Prostate gland (tissue), 2 donors: ENCODE results near the gene CCDC47.

Experiments
- POLR2A ChIP-seq: fragments of 450-650 bp; IDR thresholded peaks from one replicate; pipeline ENCODE4 v1.6.1; 2016; ENCODE audit warnings: antibody characterized with exemption, mild to moderate bottlenecking
- POLR2AphosphoS5 ChIP-seq: sonication (generic); formaldehyde crosslinking; IDR thresholded peaks from one replicate; pipeline ENCODE4 v1.6.1; 2017; ENCODE audit warnings: antibody characterized with exemption
- TF ChIP-seq, protein P1 (sequence below), 4 experiments: fragments of 200-600 bp in 2 of 4; fragments of 450-650 bp in 2 of 4; sonication (generic) in 2 of 4; IDR thresholded peaks; 1 replicate in 3 of 4; 2 replicates in 1 of 4; pipeline ENCODE4 v1.5.1; 2016 to 2019; ENCODE audit warnings: antibody characterized with exemption in 4 of 4, mild to moderate bottlenecking in 2 of 4, moderate library complexity in 2 of 4

DNA sequence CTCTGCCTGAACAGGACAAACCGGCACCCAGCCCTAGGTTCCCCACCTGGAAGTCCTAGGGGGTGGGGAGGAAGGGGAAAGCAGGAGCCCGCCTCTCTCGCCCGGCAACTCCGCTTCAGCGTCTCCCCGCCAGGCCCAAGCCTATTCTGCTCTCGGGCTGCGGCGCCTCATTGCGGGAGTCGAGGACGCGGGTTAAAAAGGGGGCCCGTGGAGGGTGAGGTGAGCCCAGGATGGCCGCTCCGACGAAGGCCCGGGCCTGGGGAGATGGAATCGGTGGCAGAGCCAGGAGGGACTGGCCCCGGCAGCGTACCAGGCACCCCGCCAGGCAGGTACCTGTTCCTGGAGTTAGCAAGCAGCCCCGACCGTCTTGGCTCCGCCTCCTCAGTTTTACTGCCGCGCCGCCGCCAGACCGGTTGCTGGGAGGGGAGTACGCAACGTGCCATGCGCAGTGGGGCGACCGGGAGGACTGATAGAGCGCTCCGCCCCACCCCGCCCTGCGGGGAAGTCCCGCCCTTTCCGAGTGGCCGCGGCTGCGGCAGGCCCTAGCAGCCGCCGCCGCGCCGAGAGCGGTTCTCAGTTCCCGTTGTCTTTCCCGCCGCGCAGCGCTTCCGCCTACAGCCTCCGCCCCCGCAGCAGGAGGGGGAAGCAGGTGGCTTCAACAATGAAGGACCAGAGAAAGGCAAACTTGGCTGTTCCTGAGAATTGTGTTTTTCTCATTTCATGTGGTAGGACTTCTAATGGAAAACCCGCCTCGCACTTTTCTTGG lies 31.8 kb downstream of the CCDC47 start, which contains the start of gene STRADA:
- TF ChIP-seq, protein P1, sequence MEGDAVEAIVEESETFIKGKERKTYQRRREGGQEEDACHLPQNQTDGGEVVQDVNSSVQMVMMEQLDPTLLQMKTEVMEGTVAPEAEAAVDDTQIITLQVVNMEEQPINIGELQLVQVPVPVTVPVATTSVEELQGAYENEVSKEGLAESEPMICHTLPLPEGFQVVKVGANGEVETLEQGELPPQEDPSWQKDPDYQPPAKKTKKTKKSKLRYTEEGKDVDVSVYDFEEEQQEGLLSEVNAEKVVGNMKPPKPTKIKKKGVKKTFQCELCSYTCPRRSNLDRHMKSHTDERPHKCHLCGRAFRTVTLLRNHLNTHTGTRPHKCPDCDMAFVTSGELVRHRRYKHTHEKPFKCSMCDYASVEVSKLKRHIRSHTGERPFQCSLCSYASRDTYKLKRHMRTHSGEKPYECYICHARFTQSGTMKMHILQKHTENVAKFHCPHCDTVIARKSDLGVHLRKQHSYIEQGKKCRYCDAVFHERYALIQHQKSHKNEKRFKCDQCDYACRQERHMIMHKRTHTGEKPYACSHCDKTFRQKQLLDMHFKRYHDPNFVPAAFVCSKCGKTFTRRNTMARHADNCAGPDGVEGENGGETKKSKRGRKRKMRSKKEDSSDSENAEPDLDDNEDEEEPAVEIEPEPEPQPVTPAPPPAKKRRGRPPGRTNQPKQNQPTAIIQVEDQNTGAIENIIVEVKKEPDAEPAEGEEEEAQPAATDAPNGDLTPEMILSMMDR (IDR thresholded peaks at IDR 0.05) = peak in 1 of 4 experiments; percentile 12
- TF ChIP-seq POLR2AphosphoS5 = peak; percentile 98
- peak; percentile 91 for TF ChIP-seq POLR2A
